ENCODE results near the gene PRDX5.
A peak's percentile ranks its signal among the peaks of the same experiment; 100 is the strongest.

The PRDX5 gene

GRCh38 chr11:64338716-64339115, 20.8 kb downstream of the PRDX5 start:
- H3K27me3 ChIP-seq = no peaks in the 10 kb centered on the region
- peaks cover 17% of the 10 kb centered on the region for H3K36me3 ChIP-seq
- TF ChIP-seq CTCF (IDR thresholded peaks at IDR 0.05) = no peak
- H3K4me1 ChIP-seq (ENCODE audit: control insufficient read depth in 1 of 2, insufficient read depth in 1 of 2, low read depth in 1 of 2, low read length in 1 of 2) = peaks cover 77 to 80% of the 10 kb centered on the region in 2 experiments
- peak overlapping the region; percentile 88 to 89 for H3K4me3 ChIP-seq (ENCODE audit: low read depth in 1 of 2, low read length in 1 of 2)
- no peaks in the 10 kb centered on the region for H3K9me3 ChIP-seq
- H3K27ac ChIP-seq = peak overlapping the region; percentile 99

- H3K27ac ChIP-seq = peak overlapping the region; percentile 99
- no peaks in the 10 kb centered on the region for H3K9me3 ChIP-seq
- H3K4me3 ChIP-seq (ENCODE audit: low read depth in 1 of 2, low read length in 1 of 2) = peak overlapping the region; percentile 88 to 89
- peaks cover 23% of the 10 kb centered on the region for H3K36me3 ChIP-seq
- TF ChIP-seq CTCF (IDR thresholded peaks at IDR 0.05) = no peak
- H3K27me3 ChIP-seq = no peaks in the 10 kb centered on the region
- H3K4me1 ChIP-seq (ENCODE audit: control insufficient read depth in 1 of 2, insufficient read depth in 1 of 2, low read depth in 1 of 2, low read length in 1 of 2) = peaks cover 77 to 83% of the 10 kb centered on the region in 2 experiments
These were observed 21.4 kb downstream of the PRDX5 start for GRCh38 chr11:64339286-64339685.

GRCh38 chr11:64339754-64340408, 22.0 kb downstream of the PRDX5 start, which contains the start of gene CCDC88B:
Gene CCDC88B, plus strand, starts transcription at chr11:64340204. Its CDS starts 63 bp downstream, at chr11:64340267.
- no peaks in the 10 kb centered on the region for H3K9me3 ChIP-seq
- H3K27me3 ChIP-seq = no peaks in the 10 kb centered on the region
- no peak for TF ChIP-seq CTCF (IDR thresholded peaks at IDR 0.05)
- H3K36me3 ChIP-seq = peaks cover 29% of the 10 kb centered on the region
- peaks cover 74 to 81% of the 10 kb centered on the region in 2 experiments for H3K4me1 ChIP-seq (ENCODE audit: control insufficient read depth in 1 of 2, insufficient read depth in 1 of 2, low read depth in 1 of 2, low read length in 1 of 2)
- H3K27ac ChIP-seq = peak within 1 kb of the TSS; percentile 99
- H3K4me3 ChIP-seq (ENCODE audit: low read depth in 1 of 2, low read length in 1 of 2) = peak within 1 kb of the TSS; percentile 88 to 89

GRCh38 chr11:64340671-64341335, 22.9 kb downstream of the PRDX5 start:
- H3K27ac ChIP-seq = peak overlapping the region; percentile 99
- H3K4me3 ChIP-seq (ENCODE audit: low read depth in 1 of 2, low read length in 1 of 2) = peak overlapping the region; percentile 88 to 89
- no peaks in the 10 kb centered on the region for H3K27me3 ChIP-seq
- H3K4me1 ChIP-seq (ENCODE audit: control insufficient read depth in 1 of 2, insufficient read depth in 1 of 2, low read depth in 1 of 2, low read length in 1 of 2) = peaks cover 72 to 80% of the 10 kb centered on the region in 2 experiments
- H3K9me3 ChIP-seq = no peaks in the 10 kb centered on the region
- TF ChIP-seq CTCF (IDR thresholded peaks at IDR 0.05) = peak; percentile 38
- H3K36me3 ChIP-seq = peaks cover 38% of the 10 kb centered on the region

GRCh38 chr11:64341429-64341828, 23.5 kb downstream of the PRDX5 start:
- Histone ChIP-seq H3K4me3 (ENCODE audit: low read depth in 1 of 2, low read length in 1 of 2) (peak overlapping the region; percentile 88 to 89), H3K36me3 (peaks cover 42% of the 10 kb centered on the region), H3K27ac (peak overlapping the region; percentile 99), H3K27me3 (no peaks in the 10 kb centered on the region), H3K9me3 (no peaks in the 10 kb centered on the region), H3K4me1 (ENCODE audit: control insufficient read depth in 1 of 2, insufficient read depth in 1 of 2, low read depth in 1 of 2, low read length in 1 of 2) (peaks cover 75 to 80% of the 10 kb centered on the region in 2 experiments)
- TF ChIP-seq CTCF (IDR thresholded peaks at IDR 0.05) = no peak
